Measurements from ENCODE around the gene LRSAM1. TPM values are rescaled to one million over a fixed set of nuclear protein-coding genes. Genes with fewer than 3 reads are reported as not detected.

Gene LRSAM1
- total and polyA plus RNA-seq, 7 donors = 8.3 to 17.7 (median 13.3) TPM

- ATAC-seq (no peak), DNase-seq (no peak)
- WGBS, 3 donors = 89 to 94% (median 90%) methylated on average over 33 to 40 of the region's 40 CpGs
- Histone ChIP-seq H3K4me3 (no peak overlapping the region), H3K9me3 (no peaks in the 10 kb centered on the region), H3K36me3 (ENCODE audit: insufficient read depth in 1 of 2, low read depth in 1 of 2) (peaks cover 1 to 28% of the 10 kb centered on the region in 2 donors), H3K4me1 (no peaks in the 10 kb centered on the region), H3K27ac (no peak overlapping the region), H3K27me3 (ENCODE audit: insufficient read depth in 3 of 3, low read length in 2 of 3) (no peaks in the 10 kb centered on the region)
- intact Hi-C loops (cut with DNase I) = loop anchor here in 1 of 2 donors (5.0 kb wide), 1 partner anchor 224 kb away; no protein-coding TSS in a partner anchor
- TF ChIP-seq CTCF (IDR thresholded peaks at IDR 0.05) = no peak
Measured at GRCh38 chr9:127507751-127508648, 56.7 kb downstream of the LRSAM1 start.

GRCh38 chr9:127508901-127509260 lies 57.6 kb downstream of the LRSAM1 start:
- ATAC-seq (no peak), DNase-seq (no peak)
- no peak for TF ChIP-seq CTCF (IDR thresholded peaks at IDR 0.05)
- Histone ChIP-seq H3K4me1 (no peaks in the 10 kb centered on the region), H3K36me3 (ENCODE audit: insufficient read depth in 1 of 2, low read depth in 1 of 2) (peaks cover 0 to 27% of the 10 kb centered on the region in 2 donors), H3K27me3 (ENCODE audit: insufficient read depth in 3 of 3, low read length in 2 of 3) (no peaks in the 10 kb centered on the region), H3K27ac (no peak overlapping the region), H3K4me3 (no peak overlapping the region), H3K9me3 (no peaks in the 10 kb centered on the region)
- intact Hi-C loops (cut with DNase I) = loop anchor here in 1 of 2 donors (5.0 kb wide), 1 partner anchor 223 kb away; no protein-coding TSS in a partner anchor
- WGBS, 3 donors = 89 to 93% (median 91%) methylated on average over 11 to 19 of the region's 19 CpGs

GRCh38 chr9:127509261-127509954 lies 58.1 kb downstream of the LRSAM1 start:
- Histone ChIP-seq H3K27me3 (ENCODE audit: insufficient read depth in 3 of 3, low read length in 2 of 3) (no peaks in the 10 kb centered on the region), H3K36me3 (ENCODE audit: insufficient read depth in 1 of 2, low read depth in 1 of 2) (peaks cover 0 to 32% of the 10 kb centered on the region in 2 donors), H3K4me3 (no peak overlapping the region), H3K4me1 (no peaks in the 10 kb centered on the region), H3K9me3 (no peaks in the 10 kb centered on the region), H3K27ac (no peak overlapping the region)
- 47 to 67% (median 51%) methylated on average over 12 to 13 of the region's 13 CpGs for WGBS, 3 donors
- intact Hi-C loops (cut with DNase I) = loop anchor here in 1 of 2 donors (5.0 kb wide), 1 partner anchor 223 kb away; no protein-coding TSS in a partner anchor
- ATAC-seq = no peak
- no peak for TF ChIP-seq CTCF (IDR thresholded peaks at IDR 0.05)
- DNase-seq = no peak

- no peaks in the 10 kb centered on the region for H3K4me1 ChIP-seq
- DNase-seq (no peak), ATAC-seq (no peak)
- no peak overlapping the region for H3K27ac ChIP-seq
- 69 to 81% (median 73%) methylated on average over 15 of the region's 15 CpGs for WGBS, 3 donors
- peaks cover 0 to 34% of the 10 kb centered on the region in 2 donors for H3K36me3 ChIP-seq (ENCODE audit: insufficient read depth in 1 of 2, low read depth in 1 of 2)
- no peaks in the 10 kb centered on the region for H3K9me3 ChIP-seq
- H3K4me3 ChIP-seq = no peak overlapping the region
- no peaks in the 10 kb centered on the region for H3K27me3 ChIP-seq (ENCODE audit: insufficient read depth in 3 of 3, low read length in 2 of 3)
- intact Hi-C loops (cut with DNase I) = loop anchor here in 1 of 2 donors (5.0 kb wide), 1 partner anchor 222 kb away; no protein-coding TSS in a partner anchor
- TF ChIP-seq CTCF (IDR thresholded peaks at IDR 0.05) = no peak
Measured at GRCh38 chr9:127509955-127510299, 58.6 kb downstream of the LRSAM1 start.

Data from psoas muscle (tissue), 8 donors.